GM19043 (cell line): ENCODE results near the gene PRR18.

ENCODE experiments used
- ATAC-seq: cut with Tn5 transposase; IDR thresholded peaks from one replicate; pipeline ENCODE4 v1.9.1; 2021; ENCODE audit warnings: low read depth; ENCODE audit not compliant: unreplicated experiment

Gene PRR18

DNA sequence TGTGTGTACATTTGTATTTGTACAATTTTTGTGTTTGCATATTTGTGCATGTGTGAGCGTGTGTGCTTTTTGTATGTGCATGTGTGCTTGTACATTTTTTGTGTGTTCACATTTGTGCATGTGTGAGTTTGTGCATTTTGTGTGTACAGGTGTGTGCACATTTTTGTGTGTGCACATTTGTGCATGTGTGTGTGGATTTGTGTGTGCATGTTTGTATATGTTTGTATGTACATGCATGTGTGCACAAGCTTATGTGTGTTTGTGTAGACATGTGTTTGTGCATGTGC is 28.9 kb downstream of the PRR18 start:
- ATAC-seq, result no peak

GRCh38 chr6:166278579-166279392 is 29.4 kb downstream of the PRR18 start:
- no peak for ATAC-seq

DNA sequence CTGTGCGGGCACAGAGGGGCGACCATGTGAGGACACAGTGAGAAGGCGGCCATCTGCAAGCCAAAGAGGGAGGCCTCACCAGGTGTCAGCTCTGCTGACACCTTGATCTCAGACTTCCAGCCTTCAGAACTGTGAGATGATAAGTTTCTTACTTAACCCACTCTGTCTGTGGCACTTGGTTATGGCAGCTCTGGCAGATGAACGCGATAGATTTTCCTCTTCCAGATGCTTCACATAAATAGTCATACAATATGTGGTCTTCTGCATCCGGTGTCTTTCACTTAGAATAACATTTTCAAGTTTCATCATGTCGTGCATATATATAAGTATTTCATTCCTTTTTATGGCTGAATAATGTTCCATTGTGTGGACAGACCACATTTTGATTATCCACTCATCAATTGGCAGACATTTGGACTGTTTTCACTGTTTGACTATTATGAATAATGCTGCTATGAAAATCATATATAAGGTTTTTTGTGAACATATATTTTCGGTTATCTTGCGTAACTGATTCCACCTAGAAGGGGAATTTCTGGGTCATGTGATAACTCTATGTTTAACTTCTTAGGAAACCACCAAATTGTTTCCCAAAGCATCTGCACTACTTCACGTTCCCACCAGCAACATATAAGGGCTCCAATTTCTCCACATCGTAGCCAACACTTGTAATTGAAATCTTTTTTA is 30.2 kb downstream of the PRR18 start:
- ATAC-seq, result no peak

DNA sequence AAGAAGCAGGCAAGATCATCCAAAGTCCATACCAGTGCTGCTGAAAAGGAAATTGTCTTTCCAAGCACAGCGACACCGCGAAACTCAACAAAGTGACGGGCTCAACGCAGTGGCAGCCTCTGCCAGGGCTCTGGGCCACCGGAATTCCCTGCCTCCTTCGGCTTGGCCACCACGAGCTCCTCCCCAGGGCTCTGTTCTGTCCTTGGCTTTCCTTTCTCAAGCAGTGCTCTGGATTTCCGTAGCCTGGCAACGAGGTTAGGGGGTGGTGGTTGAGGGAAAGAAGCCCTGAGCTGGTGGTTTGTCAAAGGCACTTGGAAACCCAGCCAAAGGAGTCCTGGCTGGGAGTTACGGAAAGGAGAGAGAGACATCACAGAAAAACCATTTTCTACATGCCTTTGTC is 31.2 kb downstream of the PRR18 start:
- ATAC-seq, result no peak

DNA sequence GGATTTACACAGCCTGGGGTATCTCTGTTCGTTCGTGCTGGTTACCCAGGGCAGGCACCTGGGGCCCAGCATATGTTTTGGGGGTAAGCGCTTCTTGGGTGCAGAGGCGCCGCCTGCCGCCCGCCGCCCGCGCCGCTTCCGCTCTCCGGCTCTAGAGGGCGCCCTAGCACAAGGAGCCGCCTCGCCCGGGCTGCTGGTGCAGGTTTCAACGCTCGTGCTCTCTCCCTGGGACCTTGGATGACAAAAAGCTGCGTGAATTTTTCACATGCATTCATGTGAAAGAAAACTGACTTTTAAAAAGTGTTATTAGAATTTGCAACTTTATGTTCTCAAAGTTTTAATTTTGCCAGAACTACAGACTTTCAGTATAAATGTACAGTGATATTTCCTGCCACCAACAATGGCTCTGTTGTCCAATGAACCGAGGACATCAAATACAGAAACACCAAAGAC is 32.5 kb downstream of the PRR18 start:
- peak; percentile 75 for ATAC-seq

DNA sequence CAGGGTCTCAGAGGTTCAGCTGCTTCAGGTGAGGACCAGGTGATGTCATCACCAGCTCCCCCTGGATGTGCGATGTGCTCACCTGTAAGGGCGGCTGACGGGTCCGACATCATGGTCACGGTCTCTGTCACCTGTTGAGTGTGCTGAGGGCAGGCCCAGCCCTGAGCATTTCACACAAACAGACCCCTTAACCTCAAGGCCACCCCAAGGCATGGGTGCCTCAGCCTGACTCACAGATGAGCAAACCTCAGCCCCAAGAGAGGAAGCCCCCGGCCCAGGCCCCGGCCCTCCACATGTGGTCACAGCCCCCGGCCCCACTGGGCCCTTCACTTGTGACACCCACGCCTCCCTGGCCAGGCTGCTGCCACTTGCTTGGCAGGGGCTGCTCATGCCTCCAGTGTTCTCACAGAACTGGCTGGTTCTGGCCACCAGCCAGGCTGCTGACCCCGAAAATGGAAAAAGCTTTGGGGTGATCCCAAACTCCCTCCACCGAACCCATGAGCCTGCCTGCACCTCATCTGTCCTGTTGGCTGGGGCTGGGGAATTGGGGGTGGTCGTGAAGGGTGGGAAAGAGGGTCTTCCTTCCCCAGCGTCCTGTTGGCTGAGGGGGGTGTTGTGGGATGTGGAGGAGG is 33.3 kb downstream of the PRR18 start:
- ATAC-seq, result no peak

GRCh38 chr6:166274163-166274562 is 34.0 kb downstream of the PRR18 start:
- no peak for ATAC-seq

DNA sequence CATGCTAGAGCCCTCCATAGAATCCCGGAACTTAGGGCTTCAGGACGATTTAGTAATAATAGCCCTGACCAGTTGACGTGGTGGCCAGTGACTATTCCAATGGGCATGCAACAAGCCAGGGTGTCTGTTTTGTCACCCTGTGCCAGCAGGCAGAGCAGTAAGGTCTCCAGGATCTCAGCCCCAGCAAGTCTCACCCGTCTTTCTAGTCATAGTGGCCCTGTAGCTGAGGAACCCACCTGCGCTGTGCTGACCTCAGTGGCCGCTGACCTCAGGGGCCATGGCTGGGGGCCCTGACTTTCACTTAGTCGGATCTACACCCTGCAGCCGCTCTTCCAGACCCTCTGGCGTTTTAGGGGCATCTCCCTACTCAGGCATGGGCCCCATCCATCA is 36.8 kb downstream of the PRR18 start:
- ATAC-seq, result no peak

DNA sequence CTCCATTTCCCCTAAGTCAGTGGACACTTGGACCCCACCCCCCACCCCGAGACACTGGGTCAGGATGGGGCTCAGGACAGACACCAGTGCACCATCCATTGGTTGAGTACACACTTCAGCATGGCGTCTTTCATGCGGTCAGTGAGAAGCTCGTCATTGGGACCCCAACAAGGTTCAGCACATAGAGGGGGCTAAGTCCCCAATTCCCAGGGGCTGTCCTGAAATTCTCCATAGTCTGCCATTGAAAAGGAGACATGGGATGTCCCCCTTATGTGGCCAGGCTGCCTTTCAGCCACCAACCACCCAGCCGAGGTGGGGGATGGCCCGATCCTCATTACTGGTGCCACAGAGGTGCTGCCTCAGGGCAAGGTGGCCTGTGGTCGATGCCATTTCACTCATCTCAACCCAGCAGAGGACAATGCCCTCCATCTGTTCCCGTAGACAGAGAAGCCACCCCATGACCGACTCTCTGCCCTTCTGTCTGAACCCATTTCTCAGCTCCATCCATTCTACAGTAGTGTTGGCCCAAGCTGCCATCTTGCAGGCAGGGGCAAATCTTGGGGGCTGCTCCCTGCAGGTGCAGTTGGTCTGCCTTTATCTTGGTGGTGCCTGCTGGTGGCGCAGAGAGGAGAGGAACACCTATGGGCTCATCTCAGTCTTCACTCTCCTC is 37.4 kb downstream of the PRR18 start:
- no peak for ATAC-seq

DNA sequence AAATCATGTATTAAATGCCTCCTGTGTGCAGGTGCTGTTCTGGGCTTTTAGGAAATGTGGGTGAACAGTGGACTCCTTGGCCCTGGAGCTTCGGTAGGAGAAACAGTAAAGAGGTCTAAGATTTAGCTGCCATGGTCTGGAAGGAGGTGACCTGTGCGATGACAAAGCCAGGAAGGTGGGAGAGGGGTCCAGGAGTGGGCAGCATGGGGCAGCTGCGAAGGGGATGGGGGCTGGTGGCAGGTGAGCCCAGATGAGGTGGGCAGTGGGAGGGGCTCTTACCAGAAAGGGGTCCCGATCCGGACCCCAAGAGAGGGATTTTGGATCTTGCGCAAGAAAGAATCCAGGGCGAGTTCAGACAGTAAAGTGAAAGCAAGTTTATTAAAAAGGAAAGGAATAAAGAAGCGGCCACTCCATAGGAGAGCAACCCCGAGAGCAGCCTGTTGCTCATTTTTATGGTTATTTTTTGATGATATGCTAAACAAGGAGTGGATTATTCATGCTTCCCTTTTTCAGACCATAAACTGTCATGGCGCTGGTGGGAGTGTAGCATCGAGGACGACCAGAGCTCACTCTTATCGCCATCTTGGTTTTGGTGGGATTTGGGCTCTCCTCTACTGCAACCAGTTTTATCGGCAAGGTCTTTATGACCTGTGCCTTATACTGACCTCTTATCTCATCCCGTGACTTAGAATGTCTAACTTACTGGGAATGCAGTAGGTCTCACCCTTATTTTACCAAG is 38.7 kb downstream of the PRR18 start:
- no peak for ATAC-seq

- ATAC-seq, result no peak
Measured at GRCh38 chr6:166268431-166268830, 39.8 kb downstream of the PRR18 start.

- ATAC-seq, result no peak
Measured at GRCh38 chr6:166267526-166267925, 40.7 kb downstream of the PRR18 start.

- ATAC-seq, result no peak
Measured at GRCh38 chr6:166266336-166266735, 41.9 kb downstream of the PRR18 start.

DNA sequence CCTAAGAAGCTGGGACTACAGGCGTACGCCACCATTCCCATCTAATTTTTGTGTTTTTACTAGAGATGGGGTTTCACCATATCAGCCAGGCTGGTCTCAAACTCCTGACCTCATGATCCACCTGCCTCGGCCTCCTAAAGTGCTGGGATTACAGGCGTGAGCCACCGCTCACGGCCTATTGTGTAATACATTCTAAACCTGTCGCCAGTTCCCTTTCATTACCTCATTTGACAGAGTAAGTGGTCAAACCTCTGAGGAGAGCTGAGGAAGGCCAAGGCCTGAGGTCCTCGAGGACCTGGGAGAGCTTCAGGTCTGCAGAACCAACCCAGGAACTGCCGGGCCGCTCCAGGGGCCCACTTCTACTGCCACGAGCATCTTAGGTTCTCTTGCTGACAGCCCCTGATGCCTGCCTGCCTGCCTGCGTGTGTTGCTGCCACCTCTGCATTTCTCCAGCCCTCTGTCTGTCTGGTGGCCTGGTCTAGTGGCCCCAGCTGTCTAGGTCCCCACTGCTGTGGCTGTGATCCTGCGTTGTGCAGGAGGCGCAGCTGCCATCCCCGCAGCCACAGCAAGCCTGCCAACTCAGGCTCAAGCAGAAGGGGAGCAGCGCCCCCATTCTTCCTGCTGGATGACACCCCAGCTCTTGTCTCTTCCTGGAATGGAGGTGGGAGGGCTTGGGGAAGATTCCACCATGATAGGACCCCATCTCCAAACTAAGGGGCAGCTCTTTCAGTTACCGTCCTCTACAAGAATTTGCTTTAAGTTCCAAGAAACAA is 45.3 kb downstream of the PRR18 start:
- ATAC-seq, result no peak

DNA sequence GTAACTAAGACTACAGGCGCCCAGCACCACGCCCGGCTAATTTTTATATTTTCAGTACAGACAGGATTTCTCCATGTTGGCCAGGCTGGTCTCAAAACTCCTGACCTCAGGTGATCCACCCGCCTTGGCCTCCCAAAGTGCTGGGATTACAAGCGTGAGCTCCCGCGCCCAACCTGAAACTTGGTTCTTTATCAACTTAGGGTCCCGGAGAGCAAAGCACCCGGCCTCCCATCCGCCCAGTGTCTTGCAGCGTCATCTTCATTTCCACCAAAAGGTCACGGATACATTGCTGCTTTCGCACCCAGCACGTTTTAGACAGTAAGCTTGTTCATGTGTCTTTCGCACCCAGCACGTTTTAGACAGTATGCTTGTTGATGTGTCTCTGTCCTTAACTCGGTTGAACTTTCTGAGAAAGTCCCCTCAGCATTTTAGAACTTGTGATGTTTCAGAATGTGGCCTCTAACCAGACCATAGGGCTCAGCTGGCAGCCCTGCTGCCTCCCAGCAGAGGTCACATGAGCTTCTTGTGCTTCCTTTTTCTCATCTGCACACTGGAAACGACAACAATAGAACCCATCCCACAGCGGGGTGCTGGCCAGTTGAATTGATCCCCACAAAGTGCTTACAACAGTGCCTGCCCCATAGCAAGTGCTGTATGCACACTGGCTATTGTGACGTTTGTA is 48.8 kb downstream of the PRR18 start:
- peak; percentile 42 for ATAC-seq

GRCh38 chr6:166258854-166259276 is 49.3 kb downstream of the PRR18 start:
- ATAC-seq, result peak; percentile 76

DNA sequence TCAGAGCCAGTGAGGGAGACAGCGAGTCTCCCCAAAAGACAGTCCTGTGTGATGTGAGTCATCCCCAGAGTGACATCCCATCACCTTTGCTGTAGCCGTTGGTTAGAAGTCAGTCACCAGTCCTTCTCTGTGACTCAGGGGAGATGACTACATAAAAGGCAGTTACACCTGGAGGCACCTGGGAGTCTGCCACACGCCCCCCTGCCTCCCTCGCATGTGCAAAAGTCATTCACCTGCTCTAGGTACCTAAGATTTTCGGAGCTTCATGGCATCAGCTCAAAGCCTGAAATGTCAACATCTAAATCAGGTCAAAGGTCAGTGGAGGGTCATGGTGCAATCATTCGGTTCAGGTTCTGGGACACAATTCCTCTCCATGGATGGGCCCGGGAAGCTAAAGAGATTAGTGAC is 50.3 kb downstream of the PRR18 start:
- ATAC-seq, result no peak
